ENCODE results near the gene SEMA4D. TPM values are rescaled to one million over a fixed set of nuclear protein-coding genes. Genes with fewer than 3 reads are reported as not detected.

SEMA4D gene
- total RNA-seq, 1 experiment from 2014 or later = 0.37 TPM

DNA sequence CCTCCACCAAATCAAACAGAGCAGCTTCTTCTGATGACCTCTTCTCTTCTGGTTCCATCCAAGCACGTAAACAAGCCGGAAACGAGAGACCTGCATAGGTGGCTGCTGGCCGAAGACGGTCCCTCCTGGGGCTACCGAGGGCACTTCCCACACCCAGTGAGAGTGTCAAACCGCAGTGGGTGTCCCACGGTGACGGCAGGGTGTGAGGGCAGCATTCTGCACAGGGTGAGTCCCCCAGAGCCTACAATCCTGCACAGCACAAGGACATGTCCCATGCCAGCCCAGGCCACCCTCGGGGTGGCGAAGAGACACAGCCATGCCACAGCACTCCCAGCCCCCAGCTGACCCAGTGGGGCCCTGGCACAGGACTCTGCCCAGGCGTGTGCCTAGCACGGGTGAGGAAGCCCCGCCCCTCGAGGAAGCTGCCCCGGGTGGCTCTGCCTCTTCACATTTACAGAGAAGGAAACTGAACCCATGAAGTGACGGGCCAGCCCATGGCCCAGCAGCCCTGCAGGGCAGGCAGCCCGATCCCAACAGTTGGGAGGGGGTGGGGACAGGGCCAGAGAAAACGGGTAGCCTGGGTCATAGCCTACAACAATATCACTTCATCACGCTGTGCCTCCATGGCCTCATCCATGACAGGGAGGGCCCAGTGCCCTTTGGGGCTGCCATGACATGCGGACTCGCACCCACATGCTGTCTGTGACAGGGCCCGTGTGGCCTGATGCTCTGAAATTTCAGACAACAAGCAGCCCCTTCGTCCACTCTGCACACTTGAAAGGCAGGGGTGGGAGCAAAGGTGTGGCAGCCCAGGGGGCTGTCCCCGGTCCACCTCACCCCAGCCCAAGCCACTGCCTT lies 43.2 kb downstream of the SEMA4D start:
- no peak for DNase-seq (ENCODE audit: low read depth in 1 of 2, low spot score in 2 of 2)
- Histone ChIP-seq H3K36me3 (no peaks in the 10 kb centered on the region), H3K27ac (no peak overlapping the region), H3K4me1 (replicated peaks) (no peaks in the 10 kb centered on the region), H3K27me3 (replicated peaks) (no peaks in the 10 kb centered on the region), H3K9me3 (replicated peaks) (no peaks in the 10 kb centered on the region), H3K4me3 (no peak overlapping the region)

DNA sequence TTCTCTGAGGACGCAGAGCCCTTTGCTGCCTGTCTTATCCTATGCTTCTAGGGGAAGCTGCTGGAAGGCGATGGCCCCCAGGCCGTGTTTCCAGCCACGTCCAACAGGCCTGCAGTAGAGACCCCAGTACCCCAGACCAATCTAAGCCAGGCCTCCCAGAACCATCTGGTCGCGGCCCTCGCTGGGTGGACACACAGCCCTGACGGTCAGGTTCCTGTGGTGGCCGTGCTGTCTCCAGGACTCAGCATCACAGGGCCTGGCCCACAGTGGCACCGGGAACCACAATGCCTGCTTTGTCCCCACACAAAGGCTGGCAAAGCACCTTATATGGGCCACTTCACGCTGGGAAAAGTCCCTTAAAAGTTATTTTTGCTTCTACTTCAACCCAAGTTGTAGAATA lies 44.5 kb downstream of the SEMA4D start:
- Histone ChIP-seq H3K4me1 (replicated peaks) (no peaks in the 10 kb centered on the region), H3K27me3 (replicated peaks) (no peaks in the 10 kb centered on the region), H3K4me3 (no peak overlapping the region), H3K27ac (no peak overlapping the region), H3K36me3 (no peaks in the 10 kb centered on the region), H3K9me3 (replicated peaks) (no peaks in the 10 kb centered on the region)
- DNase-seq (ENCODE audit: low read depth in 1 of 2, low spot score in 2 of 2) = no peak

DNA sequence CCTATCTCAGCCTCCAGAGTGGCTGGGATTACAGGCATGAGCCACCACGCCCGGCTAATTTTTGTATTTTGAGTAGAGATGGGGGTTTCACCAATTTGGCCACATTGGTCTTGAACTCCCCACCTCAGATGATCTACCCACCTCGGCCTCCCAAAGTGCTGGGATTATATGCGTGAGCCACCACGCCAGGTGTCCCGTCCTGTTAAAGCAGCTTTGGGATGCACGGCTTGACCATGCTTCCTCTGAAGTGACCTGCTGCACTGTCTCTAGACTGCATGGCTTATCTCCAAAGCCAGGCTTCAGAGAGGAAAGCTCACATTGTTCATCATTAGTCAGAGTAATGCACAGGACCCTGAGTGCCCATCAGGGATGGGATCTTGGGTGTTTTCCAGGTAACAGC lies 45.4 kb downstream of the SEMA4D start:
- H3K4me3 ChIP-seq = no peak overlapping the region
- no peak overlapping the region for H3K27ac ChIP-seq
- no peaks in the 10 kb centered on the region for H3K27me3 ChIP-seq (replicated peaks)
- H3K36me3 ChIP-seq = no peaks in the 10 kb centered on the region
- no peak for DNase-seq (ENCODE audit: low read depth in 1 of 2, low spot score in 2 of 2)
- no peaks in the 10 kb centered on the region for H3K4me1 ChIP-seq (replicated peaks)
- no peaks in the 10 kb centered on the region for H3K9me3 ChIP-seq (replicated peaks)

DNA sequence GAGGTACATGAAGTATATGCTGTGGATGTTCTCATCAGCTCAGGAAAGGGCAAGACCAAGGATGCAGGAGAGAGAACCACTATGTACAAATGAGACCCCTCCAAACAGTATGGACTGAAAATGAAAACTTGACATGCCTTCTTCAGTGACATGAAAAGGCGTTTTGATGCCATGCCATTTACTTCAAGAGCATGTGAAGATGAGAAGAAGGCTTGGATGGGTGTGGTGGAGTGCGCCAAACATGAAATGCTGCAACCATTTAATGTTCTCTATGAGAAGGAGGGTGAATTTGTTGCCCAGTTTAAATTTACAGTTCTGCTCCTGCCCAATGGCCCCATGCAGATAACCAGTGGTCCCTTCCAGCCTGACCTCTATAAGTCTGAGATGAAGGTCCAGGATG lies 47.7 kb downstream of the SEMA4D start:
- Histone ChIP-seq H3K4me3 (no peak overlapping the region), H3K27ac (no peak overlapping the region), H3K27me3 (replicated peaks) (no peaks in the 10 kb centered on the region), H3K36me3 (no peaks in the 10 kb centered on the region), H3K4me1 (replicated peaks) (no peaks in the 10 kb centered on the region), H3K9me3 (replicated peaks) (no peaks in the 10 kb centered on the region)
- no peak for DNase-seq (ENCODE audit: low read depth in 1 of 2, low spot score in 2 of 2)

DNA sequence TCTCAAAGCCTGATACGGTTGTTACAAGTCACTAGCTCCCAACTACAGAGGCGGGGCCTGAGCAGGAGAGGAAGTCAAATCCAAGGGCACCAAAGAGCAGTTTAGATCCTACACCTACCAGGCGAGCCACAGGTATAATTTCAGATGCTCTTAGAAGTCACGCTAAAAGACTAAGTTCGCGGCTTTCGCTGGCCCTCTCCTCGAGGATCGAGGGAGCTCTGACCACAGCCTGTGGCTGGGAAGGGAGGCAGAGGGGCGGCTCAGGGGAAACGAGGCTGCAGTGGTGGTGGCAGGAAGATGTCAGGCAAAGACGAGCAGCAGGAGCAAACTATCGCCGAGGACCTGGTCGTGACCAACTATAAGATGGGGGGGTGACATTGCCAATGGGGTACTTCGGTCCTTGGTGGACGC lies 48.6 kb downstream of the SEMA4D start:
- Histone ChIP-seq H3K9me3 (replicated peaks) (no peaks in the 10 kb centered on the region), H3K36me3 (no peaks in the 10 kb centered on the region), H3K4me3 (no peak overlapping the region), H3K4me1 (replicated peaks) (no peaks in the 10 kb centered on the region), H3K27me3 (replicated peaks) (no peaks in the 10 kb centered on the region), H3K27ac (no peak overlapping the region)
- no peak for DNase-seq (ENCODE audit: low read depth in 1 of 2, low spot score in 2 of 2)

DNA sequence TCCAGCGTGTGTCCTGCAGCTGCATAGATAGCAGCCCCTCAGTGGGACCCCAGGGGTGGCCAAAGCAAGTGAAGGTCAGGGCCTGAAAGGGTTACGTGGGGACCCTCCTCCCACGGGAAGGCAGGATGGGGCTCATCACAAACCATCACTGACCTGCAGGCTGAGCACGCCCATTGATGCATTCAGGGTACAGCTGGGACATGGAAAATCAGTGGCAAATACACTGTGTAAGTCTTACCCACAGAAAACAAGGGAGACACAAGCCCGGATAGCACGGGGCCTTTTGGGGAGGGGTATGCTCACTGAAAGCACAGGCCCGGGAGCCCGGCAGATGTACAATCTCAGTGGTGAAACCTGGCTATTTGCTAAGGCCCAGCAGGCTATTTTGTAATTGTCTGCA lies 49.1 kb downstream of the SEMA4D start:
- no peaks in the 10 kb centered on the region for H3K4me1 ChIP-seq (replicated peaks)
- H3K9me3 ChIP-seq (replicated peaks) = no peaks in the 10 kb centered on the region
- DNase-seq (ENCODE audit: low read depth in 1 of 2, low spot score in 2 of 2) = no peak
- H3K27me3 ChIP-seq (replicated peaks) = no peaks in the 10 kb centered on the region
- no peak overlapping the region for H3K4me3 ChIP-seq
- no peaks in the 10 kb centered on the region for H3K36me3 ChIP-seq
- H3K27ac ChIP-seq = no peak overlapping the region

DNA sequence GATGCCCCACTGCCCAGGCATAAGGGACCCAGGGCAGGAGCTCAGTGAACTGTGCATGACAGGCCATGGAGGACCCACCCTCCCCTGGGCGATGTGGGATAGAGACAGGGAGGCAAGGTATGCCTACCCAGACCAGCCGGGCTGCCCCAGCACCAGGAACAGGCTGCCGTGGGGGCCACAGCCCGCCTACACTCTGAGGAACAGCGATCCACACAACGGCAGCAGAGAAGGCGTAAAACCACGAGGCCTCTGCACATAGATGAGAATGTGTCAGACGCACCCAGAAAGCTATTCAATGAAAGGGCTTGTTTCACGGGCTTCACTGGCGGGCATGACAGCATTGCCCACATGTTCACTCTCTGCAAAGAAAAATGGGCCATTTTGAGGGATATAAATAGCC lies 49.5 kb downstream of the SEMA4D start:
- H3K4me3 ChIP-seq = no peak overlapping the region
- no peaks in the 10 kb centered on the region for H3K27me3 ChIP-seq (replicated peaks)
- no peak for DNase-seq (ENCODE audit: low read depth in 1 of 2, low spot score in 2 of 2)
- H3K27ac ChIP-seq = no peak overlapping the region
- no peaks in the 10 kb centered on the region for H3K36me3 ChIP-seq
- peaks cover 3% of the 10 kb centered on the region for H3K4me1 ChIP-seq (replicated peaks)
- H3K9me3 ChIP-seq (replicated peaks) = no peaks in the 10 kb centered on the region

DNA sequence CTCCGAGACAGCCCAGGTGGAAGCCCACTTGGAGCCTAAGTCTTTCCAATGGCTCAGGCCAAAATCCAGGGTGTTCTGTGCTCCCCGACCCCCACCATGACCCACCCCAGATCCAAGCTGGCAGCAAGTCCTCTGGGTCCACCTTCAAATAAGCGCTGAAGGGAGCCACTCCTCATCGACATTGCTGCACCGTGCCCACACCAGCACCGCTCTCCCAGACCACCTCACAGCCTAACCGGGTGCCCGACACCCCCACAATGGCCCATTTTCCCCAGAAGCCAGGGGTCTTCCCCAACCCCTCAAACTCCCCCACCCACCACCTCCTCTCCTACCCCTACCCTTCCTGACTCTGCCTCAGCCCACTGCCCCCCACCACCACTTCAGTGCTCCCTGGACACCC lies 50.5 kb downstream of the SEMA4D start:
- Histone ChIP-seq H3K27ac (no peak overlapping the region), H3K9me3 (replicated peaks) (no peaks in the 10 kb centered on the region), H3K36me3 (no peaks in the 10 kb centered on the region), H3K4me3 (no peak overlapping the region), H3K27me3 (replicated peaks) (no peaks in the 10 kb centered on the region), H3K4me1 (replicated peaks) (peaks cover 12% of the 10 kb centered on the region)
- DNase-seq (ENCODE audit: low read depth in 1 of 2, low spot score in 2 of 2) = no peak

DNA sequence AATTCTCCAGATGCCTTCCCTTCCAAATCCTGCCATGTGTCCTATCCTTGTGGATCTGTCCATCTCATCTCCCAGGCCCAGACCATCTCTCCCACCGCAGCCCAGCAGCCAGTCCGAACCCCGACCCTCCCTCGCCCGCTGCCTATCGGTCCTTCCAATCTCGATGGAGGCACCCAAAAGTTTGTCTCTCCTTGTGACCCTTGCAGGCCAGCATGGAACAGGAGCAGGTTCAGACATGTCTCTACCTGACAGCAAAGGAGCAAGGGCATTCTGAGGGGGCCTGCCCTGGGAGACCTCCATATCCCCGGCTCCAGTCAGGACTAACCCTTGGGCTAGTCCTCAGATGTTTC lies 51.0 kb downstream of the SEMA4D start:
- DNase-seq (ENCODE audit: low read depth in 1 of 2, low spot score in 2 of 2) = no peak
- Histone ChIP-seq H3K27me3 (replicated peaks) (no peaks in the 10 kb centered on the region), H3K9me3 (replicated peaks) (no peaks in the 10 kb centered on the region), H3K4me3 (no peak overlapping the region), H3K4me1 (replicated peaks) (peaks cover 17% of the 10 kb centered on the region), H3K36me3 (no peaks in the 10 kb centered on the region), H3K27ac (no peak overlapping the region)

DNA sequence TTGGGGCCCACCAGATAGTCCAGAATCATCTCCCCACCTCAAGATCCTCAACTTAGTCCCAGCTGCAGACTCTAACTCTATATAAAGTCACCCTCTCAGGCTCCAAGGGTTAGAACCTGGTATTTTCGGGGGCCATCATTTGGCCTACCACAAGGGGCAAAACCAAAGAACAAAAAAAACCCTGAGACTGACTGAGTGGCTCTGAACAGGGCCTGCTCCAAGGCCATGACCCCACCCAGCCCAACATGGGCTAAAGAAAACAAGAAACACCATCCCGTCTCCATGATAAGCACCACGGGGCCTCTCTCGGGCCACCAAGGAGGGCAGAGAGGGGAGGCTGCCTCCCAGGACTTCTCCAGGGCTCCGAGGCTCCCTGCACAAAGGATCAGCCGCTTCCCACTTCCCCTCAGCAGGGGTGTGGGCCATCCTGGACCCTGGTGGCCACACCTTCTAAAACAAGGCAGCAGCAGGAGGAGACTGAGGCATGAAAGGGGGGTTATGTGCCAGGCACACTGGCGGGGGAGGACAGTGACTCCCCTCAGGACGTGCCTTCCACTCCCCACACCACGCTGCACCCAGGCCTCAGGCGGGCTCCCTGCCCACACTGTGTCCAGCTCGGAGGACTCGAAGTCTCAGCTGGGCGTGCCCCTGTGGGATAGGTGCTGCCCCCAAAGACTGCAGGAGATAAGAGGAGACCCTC lies 51.5 kb downstream of the SEMA4D start:
- Histone ChIP-seq H3K27me3 (replicated peaks) (no peaks in the 10 kb centered on the region), H3K36me3 (no peaks in the 10 kb centered on the region), H3K4me1 (replicated peaks) (peaks cover 23% of the 10 kb centered on the region), H3K9me3 (replicated peaks) (no peaks in the 10 kb centered on the region), H3K4me3 (no peak overlapping the region), H3K27ac (no peak overlapping the region)
- DNase-seq (ENCODE audit: low read depth in 1 of 2, low spot score in 2 of 2) = no peak

DNA sequence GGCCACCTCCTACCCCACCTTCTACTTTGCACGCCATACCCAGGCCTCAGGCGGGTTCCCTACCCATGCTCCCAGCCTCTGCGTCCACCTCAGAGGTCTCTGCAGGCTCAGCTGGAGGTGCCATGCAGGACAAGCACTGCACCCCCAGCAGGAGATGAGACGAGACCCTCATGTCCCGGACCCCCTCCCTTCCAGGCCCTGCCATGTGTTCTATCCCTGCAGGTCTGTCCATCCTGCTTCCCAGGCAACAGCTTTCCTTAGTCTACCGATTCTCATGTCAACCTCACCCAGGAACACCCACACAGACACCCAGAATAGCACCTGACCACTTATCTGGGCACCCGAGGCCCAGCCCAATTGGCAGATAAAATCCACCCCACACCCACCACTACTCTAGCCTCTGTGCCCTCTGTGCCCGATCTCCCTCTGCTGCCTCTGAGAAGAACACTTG lies 52.1 kb downstream of the SEMA4D start:
- H3K27ac ChIP-seq = no peak overlapping the region
- H3K36me3 ChIP-seq = no peaks in the 10 kb centered on the region
- H3K9me3 ChIP-seq (replicated peaks) = no peaks in the 10 kb centered on the region
- H3K4me1 ChIP-seq (replicated peaks) = peaks cover 28% of the 10 kb centered on the region
- H3K27me3 ChIP-seq (replicated peaks) = no peaks in the 10 kb centered on the region
- H3K4me3 ChIP-seq = no peak overlapping the region
- DNase-seq (ENCODE audit: low read depth in 1 of 2, low spot score in 2 of 2) = no peak

DNA sequence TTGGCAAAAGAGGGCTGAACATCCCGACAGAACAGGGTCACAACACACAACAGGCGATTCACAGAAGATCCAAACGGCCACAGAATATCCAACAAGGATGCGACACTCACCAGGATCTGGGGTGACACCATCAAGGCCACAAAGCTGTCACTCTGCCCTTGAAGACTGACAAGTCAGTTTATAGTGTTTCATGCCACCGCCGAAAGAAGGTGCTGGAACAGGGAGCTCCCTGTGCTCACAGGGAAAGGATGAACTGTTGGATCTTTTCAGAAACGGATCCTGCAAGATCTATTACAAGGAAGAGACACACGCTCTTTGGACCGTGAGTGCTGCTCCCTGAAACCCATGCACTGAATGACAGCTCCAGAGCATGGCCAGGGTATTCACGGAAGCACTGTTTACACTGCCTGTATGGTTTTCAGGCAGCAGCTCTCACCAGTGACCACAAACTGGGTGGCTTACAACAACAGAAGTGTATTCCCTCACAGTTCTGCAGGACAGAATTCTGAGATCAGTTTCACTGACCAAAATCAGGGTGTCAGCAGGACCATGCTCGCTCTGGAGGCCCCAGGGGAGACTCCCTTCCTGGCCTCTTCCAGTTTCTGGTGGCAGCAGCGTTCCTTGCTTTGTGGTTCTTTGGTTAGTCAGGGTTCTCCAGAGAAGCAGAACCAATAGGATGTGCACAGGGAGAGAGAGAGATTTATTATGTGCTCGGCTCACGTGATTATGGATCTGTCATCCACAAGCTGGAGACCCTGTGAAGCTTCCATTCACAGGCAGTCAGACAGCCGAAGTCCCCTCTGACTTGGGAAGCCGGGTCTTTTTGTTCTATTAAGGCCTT lies 52.8 kb downstream of the SEMA4D start:
- Histone ChIP-seq H3K27ac (no peak overlapping the region), H3K36me3 (no peaks in the 10 kb centered on the region), H3K9me3 (replicated peaks) (no peaks in the 10 kb centered on the region), H3K4me3 (no peak overlapping the region), H3K4me1 (replicated peaks) (peaks cover 35% of the 10 kb centered on the region), H3K27me3 (replicated peaks) (no peaks in the 10 kb centered on the region)
- DNase-seq (ENCODE audit: low read depth in 1 of 2, low spot score in 2 of 2) = no peak

DNA sequence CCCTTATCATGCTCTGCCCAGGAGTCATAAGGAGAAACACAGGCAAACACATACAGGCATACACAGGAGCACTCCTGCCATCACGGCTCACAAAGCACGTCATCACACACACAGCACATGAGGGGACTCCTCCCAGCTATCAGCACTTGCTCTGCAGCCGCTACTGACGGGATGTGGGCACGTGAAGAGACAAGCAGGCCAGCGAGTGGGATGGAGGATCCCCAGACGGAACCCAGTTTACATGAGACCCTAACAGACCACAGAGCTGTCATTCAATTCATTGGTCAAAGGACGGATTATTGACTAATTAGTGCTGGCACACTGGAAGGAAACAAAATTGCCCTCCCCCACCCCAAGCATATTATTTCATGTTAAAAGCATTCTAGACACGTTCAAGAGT lies 53.6 kb downstream of the SEMA4D start:
- DNase-seq (ENCODE audit: low read depth in 1 of 2, low spot score in 2 of 2) = no peak
- no peaks in the 10 kb centered on the region for H3K36me3 ChIP-seq
- H3K4me1 ChIP-seq (replicated peaks) = peaks cover 35% of the 10 kb centered on the region
- no peak overlapping the region for H3K4me3 ChIP-seq
- no peak overlapping the region for H3K27ac ChIP-seq
- no peaks in the 10 kb centered on the region for H3K27me3 ChIP-seq (replicated peaks)
- no peaks in the 10 kb centered on the region for H3K9me3 ChIP-seq (replicated peaks)
